Hematopoietic multipotent progenitor cell treated with erythropoietin and hydrocortisone succinate and interleukin-3 and kit ligand, for 8 days (in vitro differentiated cells): ENCODE results near the gene SFMBT1.
A peak's percentile ranks its signal among the peaks of the same experiment; 100 is the strongest.

Source experiments
- DNase-seq: peaks from one replicate; pipeline ENCODE4 v3.0.0-alpha.2; 2015

Gene SFMBT1

DNA sequence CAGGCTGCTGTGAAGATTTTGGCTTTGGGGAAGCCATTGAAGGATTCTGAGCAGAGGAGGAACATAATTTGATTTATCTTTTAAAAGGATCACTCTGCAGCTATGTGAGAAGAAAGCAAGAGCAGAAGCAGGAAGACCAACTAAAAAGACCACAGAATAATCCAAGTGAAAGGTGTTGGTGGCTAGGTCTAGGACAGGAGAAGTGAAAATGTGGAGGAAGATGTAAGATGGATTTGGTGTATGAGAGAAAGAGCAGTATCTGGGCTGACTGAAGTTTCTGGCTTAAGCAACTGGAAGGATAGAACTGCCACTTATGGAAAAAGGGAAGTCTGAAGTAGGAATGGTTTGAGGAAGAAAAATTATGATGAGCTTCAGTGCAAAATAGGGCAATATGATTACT is 62.0 kb downstream of the SFMBT1 start:
- DNase-seq, result no peak

DNA sequence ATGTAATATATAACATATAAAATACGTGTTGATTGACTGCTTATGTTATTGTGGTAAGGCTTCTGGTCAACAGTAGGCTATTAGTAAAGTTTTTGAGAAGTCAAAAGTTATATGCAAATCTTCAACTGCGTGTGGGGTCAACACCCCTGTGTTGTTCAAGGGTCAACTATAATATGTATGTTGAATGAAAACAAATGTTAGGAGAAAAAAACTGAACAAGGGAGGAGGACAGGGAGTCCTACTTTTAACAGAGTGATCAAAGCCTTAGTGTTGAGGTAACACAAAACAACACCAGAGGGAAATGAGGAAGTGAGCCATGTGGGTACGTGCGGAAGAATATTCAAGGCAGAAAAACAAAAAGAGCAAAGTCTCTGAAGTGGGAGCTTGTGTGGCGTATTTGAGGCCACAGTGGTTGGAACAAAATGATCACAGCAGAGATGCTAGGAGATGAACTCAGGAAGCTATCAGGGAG is 62.5 kb downstream of the SFMBT1 start:
- peak; percentile 30 for DNase-seq

DNA sequence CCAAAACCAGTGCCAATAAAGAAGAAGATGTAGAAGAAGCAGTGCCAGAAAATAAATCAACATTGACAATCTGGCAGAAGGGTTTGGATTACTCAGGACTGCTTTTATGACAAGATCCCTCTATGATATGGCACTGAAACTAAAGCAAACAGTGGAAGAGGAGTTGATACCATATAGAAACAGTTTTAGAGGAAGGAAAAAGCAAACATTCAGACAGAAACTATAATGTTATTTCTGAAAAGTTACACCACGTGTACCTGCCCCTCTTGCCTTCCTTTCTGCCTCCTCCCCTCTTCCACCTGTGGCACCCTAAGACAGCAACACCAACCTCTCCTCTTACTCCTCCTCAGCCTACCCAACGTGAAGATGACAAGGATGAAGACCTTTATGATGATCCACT is 63.0 kb downstream of the SFMBT1 start:
- DNase-seq, result no peak

DNA sequence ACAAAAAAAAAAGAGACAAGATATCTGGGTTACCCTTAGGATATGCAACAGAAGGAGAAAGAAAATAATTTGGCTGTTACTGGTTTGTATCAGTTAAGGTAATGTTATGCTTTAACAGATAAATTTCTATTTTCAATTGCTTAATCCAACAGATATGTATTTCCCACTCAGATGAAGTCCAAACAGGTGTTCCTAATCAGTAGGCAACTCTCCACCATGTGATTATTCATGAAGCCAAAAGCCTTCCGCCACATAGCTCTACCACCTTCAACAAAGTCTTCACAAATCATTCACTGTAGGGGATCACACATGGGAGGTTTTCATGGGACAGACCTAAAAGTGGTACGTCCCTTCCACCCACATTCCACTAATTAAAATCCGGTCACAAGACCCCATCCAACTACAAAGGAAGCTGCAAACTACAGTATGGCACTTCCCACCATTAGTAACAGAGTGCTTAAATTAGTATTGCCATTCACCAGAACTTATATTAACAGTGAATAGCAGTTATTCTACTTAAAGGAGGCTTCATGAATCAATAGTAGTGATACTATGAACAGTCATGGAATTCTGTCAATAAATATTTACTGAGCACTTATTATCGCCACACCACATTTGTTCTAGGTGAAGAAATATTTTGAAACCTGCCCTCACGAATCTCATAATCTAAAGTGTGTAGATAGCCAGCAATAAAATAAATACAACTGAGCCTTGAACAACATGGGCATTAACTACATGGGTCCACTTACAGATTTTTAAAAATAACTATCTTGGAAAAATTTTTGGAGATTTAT is 66.5 kb downstream of the SFMBT1 start:
- no peak for DNase-seq

DNA sequence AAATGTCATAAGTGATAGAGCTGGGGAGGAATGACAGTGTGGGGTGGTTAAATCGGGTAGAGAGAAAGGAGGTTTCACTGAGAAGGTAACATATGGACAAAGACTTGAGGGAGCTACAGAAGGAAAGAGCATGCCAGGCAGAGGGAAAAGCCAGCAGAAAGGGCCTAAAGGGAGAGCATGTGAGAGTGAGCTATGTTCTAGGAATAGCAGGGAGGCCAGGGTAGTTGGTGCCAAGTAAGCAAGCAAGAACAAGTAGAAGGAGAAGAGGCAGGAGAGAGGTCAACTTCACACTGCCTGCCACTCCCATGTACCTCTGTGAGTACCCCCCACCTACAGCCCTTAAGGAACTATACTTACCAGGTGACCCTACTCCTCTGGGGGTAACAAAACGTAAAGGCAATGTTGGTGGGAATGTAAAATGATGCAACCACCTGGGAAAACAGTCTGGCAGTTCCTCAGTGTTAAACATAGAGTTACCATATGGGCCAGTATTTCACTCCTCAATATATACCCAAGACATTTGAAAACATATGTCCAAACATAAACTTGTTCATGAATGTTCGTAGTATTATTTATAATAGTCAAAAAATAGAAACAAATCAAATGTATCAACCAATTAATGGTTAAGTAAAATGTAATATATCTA is 67.6 kb downstream of the SFMBT1 start:
- DNase-seq, result no peak

DNA sequence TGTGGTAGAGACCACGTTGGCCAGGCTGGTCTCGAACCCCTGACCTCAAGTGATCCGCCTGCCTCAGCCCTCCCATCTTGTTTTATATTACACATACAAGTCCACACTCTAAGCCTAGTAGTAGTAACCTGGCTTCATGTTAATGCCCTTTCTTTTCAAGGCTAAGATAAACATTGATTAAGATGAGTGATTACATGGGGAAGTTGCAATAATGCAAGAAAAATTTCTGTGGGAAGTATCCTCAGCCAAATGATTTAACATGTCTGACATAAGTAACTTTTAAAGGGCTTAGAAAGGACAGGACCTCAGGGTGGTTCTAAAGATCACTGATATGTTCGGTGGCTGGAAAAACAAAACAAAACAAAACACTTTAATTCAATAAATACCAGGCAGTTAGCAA is 72.1 kb downstream of the SFMBT1 start:
- no peak for DNase-seq

DNA sequence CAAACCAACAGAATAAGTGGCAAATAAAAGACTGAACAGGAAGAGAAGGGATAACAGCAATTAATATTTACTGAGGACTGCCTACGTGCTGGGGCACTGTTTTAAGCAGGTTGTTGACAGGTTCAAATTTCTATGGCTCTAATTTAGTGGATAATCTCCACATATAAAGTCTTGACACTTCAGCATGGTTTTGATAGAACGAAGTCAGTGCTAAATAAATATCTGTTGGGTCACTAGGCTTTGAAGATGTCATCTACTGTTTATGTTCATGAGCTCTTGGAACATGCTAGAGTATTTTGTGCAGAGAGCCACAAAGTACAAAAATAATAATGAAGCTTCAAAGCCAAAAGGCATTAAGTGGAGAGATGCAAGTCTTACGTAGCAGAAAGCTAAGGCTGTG is 74.0 kb downstream of the SFMBT1 start:
- DNase-seq, result no peak

DNA sequence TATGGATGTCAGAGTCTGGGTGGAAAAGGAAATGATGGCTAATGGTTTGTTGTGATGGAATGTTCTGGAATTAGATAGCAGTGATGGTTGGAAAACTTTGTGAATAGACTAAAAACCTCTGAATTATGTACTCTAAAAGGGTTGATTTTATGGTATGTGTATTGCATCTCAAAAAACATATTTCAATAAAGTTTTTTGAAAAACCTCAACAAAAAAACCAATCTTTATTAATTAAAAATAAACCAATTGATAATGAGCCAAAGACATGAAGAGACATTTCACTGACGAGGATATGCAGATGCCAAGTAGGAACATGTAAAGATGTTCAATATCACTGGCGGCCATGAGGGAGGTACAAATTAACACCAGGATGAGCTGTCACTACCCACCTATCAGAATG is 78.5 kb downstream of the SFMBT1 start:
- no peak for DNase-seq

DNA sequence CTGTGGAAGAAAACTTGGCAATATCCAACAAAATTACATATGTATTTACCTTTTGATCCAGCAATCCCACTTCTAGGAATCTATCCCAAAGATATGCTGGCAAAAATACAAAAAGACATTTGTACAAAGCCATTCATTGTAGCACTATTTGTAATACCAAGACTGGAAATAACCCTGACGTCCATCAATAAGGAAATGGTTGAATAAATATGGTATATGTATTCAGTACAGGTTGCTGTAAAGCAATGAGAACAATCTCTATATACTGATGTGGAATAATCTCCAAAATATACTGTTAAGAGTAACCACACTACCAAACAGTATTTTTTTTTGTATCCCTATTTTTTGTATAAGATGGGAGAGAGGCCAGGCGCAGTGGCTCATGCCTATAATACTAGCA is 83.7 kb downstream of the SFMBT1 start:
- no peak for DNase-seq

DNA sequence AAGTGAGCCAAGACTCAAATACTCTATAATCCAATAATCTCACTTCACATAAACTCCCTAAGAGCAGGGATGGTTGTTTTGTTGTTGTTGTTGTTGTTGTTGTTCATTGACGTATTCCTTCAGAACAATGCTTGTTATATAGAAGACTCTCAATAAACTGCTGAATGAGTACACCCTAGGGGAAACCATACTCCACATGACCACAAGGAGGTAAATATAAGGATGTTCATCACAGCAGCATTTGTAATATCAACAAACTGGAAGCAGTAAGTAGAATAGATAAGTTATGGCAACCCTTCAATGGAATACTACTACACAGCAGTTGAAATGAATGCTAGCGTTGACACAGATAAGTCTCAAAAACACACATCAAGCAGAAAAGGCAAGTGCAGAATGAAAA is 86.1 kb downstream of the SFMBT1 start:
- DNase-seq, result no peak

DNA sequence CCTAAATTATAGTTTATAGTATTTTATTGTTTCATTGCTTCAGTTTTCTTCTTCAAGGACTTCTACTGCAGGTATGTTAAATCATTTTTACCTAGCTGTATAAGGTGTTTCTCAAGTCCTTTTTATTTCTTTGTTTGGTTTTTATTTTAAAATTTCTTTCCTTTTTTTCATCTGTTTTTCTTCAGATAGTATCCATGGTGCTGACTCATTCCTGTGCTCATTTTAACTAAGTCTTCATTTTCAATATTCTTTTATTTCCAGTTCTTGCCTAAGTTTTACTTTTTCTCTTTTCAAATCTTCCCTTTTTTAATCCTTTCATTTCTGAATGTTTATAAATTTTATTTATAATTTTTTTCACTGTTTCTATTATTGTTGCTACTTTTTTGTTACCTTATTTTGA is 106.3 kb downstream of the SFMBT1 start:
- DNase-seq, result no peak

DNA sequence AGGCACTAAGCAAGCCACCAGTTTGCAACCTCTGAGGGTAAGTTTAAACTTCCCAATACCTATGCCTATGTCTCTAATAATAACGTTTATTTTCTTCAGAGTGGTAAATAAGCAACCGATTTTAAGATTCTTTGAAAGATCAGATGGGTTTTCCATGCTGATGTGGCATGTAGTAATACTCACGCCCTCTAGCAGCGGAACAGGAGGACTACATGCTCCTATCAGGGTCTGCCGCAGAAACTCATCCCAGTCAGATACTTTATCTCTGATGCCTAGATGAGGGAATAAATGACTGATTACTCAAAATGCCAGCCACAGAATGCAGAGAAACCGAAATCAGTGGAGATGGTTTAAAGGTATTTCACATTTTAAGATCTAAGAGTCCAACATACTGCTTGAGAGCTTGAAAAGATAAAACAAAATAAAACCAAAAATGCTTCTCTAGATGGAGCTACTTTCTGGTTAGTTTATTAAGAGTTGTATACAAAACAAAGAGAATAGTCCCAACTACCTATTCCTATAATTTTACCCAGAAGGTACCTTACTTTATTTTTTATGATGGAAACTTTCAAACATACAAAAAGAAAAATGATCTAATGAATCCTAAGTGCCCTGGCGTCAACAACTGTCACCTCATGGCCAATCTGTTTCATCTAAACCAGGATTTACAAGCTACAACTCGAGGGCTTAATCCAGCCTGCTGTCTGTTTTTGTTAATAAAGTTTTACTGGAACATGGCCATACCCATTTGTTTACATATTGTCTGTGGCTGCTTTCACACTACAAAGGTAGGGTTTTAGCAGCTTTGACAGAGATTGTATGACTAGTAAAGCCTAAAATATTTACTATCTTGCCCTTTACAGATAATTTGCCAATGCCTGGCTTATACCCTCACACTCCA is 111.0 kb downstream of the SFMBT1 start:
- peak; percentile 68 for DNase-seq

DNA sequence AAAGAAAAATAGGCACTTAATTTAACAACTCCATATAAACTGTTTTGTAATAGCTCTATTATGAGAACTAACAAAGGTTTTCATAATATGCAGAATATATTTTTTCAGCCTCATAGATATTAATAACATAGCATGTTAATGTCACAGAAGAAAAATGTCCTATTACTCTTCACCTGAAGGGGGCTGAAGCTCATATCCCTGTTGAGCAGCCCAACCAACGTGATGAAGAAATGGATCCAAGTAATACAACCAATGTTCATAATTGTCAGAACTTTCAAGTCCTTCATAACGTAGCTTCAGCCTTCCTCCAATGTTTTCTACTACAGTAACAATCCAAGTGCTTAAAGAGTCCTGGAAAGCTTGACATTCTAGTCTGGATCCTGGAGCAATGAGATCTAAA is 114.0 kb downstream of the SFMBT1 start:
- DNase-seq, result no peak

DNA sequence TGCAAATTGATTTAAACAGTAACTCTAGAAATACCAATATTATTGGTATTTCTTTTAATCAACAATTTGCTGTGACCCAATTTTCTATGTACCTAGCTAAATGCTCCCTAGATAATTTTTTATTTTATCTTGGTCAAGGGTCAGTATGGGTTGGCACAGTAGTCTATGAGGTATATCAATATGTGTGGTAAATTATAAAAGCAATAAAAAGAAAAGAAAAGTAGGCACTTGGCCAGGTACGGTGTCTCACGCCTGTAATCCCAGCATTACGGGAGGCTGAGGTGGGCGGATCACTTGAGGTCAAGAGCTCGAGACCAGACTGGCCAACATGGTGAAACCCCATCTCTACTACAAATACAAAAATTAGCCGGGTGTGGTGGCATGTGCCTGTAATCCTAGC is 114.5 kb downstream of the SFMBT1 start:
- no peak for DNase-seq

DNA sequence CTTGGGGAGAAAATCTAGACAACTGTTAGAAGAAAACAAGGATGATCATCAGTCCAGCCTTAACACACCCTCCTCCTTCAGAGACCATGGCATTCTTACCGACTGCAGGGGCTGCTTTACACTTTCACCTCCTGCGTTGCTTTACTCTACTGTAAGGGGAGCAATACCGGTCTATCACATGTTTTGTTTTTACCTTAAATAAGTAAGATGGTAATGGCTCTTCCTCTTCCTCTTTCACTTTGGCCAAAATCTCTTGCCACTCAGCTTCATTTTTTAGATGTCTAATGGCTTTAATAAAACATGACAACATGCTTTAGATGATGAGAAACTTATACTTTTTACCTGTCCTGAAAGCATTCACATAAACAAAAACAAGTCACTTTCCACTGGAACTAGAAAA is 115.1 kb downstream of the SFMBT1 start:
- DNase-seq, result no peak

DNA sequence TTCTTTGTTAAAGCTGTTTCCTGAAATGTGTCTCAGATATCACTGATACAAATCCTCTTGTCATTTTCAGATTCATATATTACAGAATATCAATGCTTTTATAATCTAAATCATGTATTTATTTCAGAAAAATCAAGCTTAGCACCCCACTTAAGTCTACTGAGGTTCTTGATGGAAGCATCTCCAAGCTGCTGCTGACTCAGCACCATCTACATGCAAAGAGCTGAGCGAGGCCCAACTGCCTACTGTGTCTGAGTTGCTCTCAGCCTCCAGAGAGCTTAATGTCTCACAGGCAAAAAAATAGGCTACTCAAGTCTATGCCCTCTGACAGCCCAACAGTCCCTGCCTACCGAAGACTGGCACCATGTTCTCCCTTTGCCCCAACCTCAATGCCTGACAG is 119.3 kb downstream of the SFMBT1 start:
- DNase-seq, result no peak

DNA sequence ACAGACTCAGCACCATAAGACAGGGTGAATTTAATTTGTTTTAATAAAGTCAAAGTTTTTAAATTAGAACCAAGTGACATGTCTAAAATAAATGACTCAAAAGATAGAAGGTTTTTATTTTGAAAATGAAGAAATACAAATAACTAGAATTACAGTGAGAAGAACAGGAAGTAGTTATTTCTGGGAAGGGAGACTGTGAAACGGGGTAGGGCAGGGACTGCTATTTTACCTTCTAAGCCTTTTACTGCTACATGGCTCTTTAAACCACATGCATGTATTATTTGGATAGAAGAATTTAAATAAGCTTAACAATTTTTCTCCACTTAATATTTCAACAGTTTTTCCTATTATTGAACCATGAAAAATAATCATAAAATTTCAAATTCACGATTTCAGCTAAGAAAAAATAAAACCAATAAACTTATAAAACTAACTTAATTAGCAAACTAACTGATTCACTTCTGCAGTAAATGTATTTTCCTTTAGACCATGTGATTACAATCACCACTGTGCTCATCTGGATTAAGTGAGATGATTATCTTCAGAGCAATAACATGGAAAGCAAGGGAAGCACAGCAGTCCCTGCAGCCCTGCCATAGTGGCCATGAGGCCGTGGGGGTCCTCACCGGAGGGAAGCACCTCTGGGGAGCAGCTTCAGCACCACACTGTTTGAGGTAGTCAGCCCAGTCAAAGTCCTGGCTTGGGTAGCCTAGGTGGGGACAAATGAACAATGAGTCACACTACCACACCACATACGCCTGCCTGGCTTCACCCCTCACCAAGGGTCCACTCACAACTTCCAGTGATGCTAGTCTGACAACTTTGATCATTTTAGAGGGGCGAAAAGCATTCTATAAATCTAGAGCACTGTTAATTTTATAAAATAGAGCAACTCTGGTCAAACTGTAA is 120.2 kb downstream of the SFMBT1 start:
- no peak for DNase-seq

DNA sequence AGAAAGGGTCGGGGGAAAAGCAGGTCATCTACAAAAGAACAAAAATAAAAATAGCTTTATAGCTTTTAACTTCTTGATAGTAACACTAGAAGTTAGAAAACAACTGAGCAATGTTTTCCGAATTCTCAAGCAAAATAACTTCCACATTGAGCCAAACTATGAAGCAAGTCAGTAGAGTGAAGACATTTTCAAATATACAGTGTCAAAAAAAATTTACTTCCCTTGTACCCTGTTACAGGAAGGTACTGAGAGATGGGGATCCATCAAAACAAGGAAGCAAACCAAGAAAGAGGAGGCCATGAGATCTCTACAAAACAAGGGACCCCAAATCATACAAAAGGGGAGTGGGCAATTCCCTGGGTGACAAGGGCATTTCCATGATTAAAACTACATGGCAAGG is 121.9 kb downstream of the SFMBT1 start:
- no peak for DNase-seq

DNA sequence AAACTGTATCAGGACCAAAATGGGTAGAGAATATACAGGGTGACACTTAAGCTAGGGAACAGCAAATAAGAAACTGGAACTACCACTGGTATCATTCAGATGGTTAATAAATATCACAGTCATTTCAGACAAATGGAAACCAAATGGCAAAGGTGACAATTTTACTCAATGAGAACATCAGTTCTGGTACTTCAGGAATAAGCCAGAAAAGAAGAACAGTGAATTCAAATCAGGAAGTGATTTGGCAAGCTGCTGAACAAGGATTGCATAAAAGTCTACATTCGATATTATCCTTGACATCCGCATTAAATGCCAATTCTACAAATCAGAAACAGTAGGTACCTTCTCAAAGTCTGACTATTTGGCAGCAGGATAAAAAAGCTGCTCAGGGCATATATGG is 125.0 kb downstream of the SFMBT1 start:
- DNase-seq, result no peak

DNA sequence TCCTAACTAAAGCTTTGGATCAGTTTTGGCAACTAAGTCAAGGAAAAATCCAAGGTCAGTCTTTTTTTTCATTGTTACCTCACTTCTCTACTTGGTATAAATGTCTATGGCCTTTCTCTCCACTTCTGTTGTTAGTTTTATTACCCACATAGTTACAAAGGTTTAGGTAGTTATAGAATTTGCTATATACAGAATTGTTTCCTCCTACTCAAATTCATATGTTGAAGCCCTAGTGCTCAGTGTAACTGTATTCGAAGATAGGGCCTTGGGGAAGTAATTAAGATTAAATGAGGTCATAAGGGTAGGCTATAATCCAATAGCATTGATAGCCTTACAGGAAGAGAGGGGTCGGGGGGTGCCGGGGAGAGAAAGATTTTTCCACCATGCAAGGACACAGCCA is 128.8 kb downstream of the SFMBT1 start:
- no peak for DNase-seq

DNA sequence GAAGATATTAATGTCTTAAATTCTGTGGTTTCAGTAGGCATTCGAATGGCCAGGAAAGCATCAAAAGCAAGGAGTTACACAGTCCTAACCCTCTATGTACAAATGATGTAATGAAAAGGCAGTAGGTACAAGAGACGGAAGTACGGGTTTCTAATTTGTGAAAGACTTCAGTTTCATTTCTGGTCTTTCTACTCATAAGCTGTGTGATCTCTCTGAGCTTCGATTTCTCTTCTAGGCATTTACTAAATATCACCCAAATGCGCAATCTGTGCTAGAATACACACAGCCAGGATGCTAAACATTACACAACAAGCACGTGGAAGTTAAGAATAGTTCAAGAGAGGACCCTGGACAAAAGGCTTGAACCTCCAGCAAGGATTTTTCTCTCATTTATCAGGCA is 130.6 kb downstream of the SFMBT1 start:
- no peak for DNase-seq

DNA sequence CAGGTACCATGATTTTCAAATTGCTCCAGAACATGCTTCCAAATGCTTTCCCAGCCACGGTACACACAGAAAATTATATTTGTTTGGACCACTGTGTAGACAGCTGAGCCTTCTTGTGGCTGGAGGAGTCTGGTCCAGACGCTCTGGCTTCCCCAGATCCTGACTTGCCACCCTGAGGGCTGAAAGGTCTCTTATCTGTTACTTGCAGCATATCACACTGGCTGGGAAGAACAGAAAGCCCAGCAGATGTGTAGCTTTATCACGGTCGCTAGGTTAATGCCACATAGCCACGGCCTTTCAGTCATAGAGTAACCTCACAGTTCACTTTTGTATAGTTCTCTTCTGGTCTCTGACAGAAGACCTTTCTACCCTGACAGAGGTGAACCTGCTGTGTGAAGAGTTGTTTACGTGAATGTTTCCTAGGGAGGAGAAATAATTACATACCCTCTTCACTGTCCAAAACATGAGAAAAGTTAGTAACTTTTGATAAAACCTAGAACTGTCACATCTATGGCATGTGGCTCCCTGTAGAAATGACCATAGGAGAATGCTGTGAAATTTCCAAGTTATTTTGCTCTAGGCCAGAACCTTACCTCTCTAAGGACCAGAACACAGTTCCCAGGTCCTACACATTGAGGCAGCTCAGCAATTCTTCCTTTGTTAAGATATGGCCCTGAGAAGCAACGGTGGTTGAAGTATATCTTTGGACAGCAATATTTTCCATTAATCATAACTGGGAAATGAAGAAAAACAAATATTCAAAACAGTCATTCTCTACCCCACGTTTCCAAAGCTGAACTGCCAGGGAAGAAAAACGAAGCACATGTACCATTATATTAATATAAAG is 132.8 kb downstream of the SFMBT1 start:
- DNase-seq, result peak; percentile 97
